Measurements from ENCODE around the gene MRFAP1L1.
A peak's percentile ranks its signal among the peaks of the same experiment; 100 is the strongest.

MRFAP1L1 gene

DNA sequence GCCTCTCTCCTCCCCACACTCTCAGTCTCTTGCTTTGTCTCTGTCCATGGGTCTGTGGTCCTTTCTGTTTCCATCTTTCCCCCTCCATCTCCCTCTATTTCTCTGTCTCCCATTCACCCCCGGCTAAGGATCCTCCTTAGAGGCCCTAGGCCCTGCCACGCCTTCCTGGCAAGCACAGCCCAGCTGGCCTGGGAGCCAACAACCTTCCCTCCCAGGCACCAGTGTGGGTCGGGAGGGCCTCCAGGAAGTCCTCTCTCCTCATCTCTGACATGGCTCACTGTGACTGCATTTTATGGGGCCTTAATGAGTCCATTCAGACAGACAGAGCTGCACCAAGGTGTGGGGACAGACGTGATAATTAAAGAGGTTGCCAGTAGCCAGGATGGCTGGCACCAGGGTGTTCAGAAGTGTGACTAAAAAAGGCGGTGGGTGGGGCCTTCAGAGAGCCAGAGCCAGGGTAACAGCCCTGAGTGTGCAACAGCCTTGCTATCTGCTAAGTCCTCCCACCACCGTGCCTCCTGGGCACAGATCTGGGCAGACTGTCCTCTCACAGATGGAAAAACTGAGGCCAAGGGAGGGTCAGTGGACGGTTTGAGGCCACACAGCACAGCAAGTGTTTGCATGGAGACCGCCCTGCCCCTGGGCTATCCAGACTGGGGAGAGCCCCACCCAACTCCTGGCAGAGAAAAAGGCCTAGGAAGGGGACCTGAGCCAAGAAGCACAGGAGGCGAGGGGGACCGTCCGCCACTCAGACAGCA, 37.8 kb upstream of the MRFAP1L1 start:
- H3K4me2 ChIP-seq (ENCODE audit: low read depth, low read length) = no peak overlapping the region
- DNase-seq = no peak
- no peak overlapping the region for H2AFZ ChIP-seq (ENCODE audit: low read length)
- H3K4me3 ChIP-seq (ENCODE audit: low read length) = no peak overlapping the region
- peaks cover 4% of the 10 kb centered on the region; the same call in 1 of the 2 replicates for H3K4me1 ChIP-seq (ENCODE audit: low read length)
- no peaks in the 10 kb centered on the region for H3K9me3 ChIP-seq (replicated peaks; ENCODE audit: insufficient read depth, low read length)
- H4K20me1 ChIP-seq (ENCODE audit: insufficient read depth, low read length) = no peaks in the 10 kb centered on the region
- no peaks in the 10 kb centered on the region for H3F3A ChIP-seq (ENCODE audit: insufficient read depth, low read length)
- H3K9me2 ChIP-seq (replicated peaks; ENCODE audit: insufficient read depth, low read length) = no peaks in the 10 kb centered on the region
- H3K79me2 ChIP-seq (ENCODE audit: low read length) = no peaks in the 10 kb centered on the region
- no peak overlapping the region for H3K9ac ChIP-seq (ENCODE audit: low read length)
- H3K27ac ChIP-seq (ENCODE audit: low read length) = no peak overlapping the region
- no peaks in the 10 kb centered on the region for H3K27me3 ChIP-seq (replicated peaks; ENCODE audit: insufficient read depth, low read length)
- TF ChIP-seq CTCF (IDR thresholded peaks at IDR 0.05; ENCODE audit: low read length) (no peak), EZH2phosphoT487 (IDR thresholded peaks at IDR 0.05; ENCODE audit: low read length) (no peak), EZH2 (optimal IDR thresholded peaks at IDR 0.05; ENCODE audit: low read depth, low read length) (no peak)
- H3K36me3 ChIP-seq (replicated peaks; ENCODE audit: insufficient read depth, low read length) = no peaks in the 10 kb centered on the region

DNA sequence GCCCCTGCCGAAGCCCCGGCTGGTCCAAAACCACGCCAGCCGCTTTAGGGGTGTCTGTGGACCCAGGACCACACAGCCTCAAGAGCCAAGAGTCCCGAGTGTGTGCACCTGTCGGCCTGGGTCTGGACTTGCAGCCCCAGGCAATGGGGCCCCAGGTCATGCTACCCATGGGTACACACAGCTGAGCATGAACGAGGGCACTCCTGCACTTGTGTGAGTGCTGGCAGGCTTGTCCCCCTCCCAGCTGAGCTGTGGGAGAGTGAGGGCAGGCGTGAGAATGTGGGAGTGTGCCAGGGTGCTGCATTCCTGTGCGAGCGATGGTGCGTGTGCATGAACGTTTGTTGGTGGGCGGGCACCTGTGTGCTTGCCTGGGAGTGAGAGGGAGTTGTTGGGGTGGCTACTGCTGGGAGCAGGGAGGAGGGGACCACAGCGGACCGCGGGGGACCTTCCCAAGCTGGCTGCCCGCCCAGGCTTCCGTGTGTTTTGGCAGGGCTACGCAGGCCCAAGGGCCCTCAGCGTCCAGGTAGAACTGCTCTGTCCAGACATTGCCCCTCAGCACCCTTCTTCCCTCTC, 37.1 kb upstream of the MRFAP1L1 start:
- no peak overlapping the region for H3K4me2 ChIP-seq (ENCODE audit: low read depth, low read length)
- no peak for TF ChIP-seq EZH2 (optimal IDR thresholded peaks at IDR 0.05; ENCODE audit: low read depth, low read length)
- no peak for TF ChIP-seq CTCF (IDR thresholded peaks at IDR 0.05; ENCODE audit: low read length)
- TF ChIP-seq EZH2phosphoT487 (IDR thresholded peaks at IDR 0.05; ENCODE audit: low read length) = no peak
- no peaks in the 10 kb centered on the region for H3K27me3 ChIP-seq (replicated peaks; ENCODE audit: insufficient read depth, low read length)
- H3K27ac ChIP-seq (ENCODE audit: low read length) = no peak overlapping the region
- no peak overlapping the region for H3K4me3 ChIP-seq (ENCODE audit: low read length)
- H3K79me2 ChIP-seq (ENCODE audit: low read length) = no peaks in the 10 kb centered on the region
- no peaks in the 10 kb centered on the region for H3K9me3 ChIP-seq (replicated peaks; ENCODE audit: insufficient read depth, low read length)
- no peak overlapping the region for H3K9ac ChIP-seq (ENCODE audit: low read length)
- H2AFZ ChIP-seq (ENCODE audit: low read length) = no peak overlapping the region
- H3F3A ChIP-seq (ENCODE audit: insufficient read depth, low read length) = no peaks in the 10 kb centered on the region
- no peaks in the 10 kb centered on the region for H3K9me2 ChIP-seq (replicated peaks; ENCODE audit: insufficient read depth, low read length)
- no peaks in the 10 kb centered on the region for H3K36me3 ChIP-seq (replicated peaks; ENCODE audit: insufficient read depth, low read length)
- no peak for DNase-seq
- no peaks in the 10 kb centered on the region for H4K20me1 ChIP-seq (ENCODE audit: insufficient read depth, low read length)
- H3K4me1 ChIP-seq (ENCODE audit: low read length) = peaks cover 4% of the 10 kb centered on the region; the same call in 1 of the 2 replicates

GRCh38 chr4:6742989-6743388, 33.3 kb upstream of the MRFAP1L1 start:
- H3K9ac ChIP-seq (ENCODE audit: low read length) = no peak overlapping the region
- H3K4me1 ChIP-seq (ENCODE audit: low read length) = peaks cover 4% of the 10 kb centered on the region; the same call in 1 of the 2 replicates

More at GRCh38 chr4:6742989-6743388, 33.3 kb upstream of the MRFAP1L1 start:
- Histone ChIP-seq H2AFZ (ENCODE audit: low read length) (no peak overlapping the region), H3K4me2 (ENCODE audit: low read depth, low read length) (peak overlapping the region; percentile 17; the same call in 1 of the 2 replicates), H3K4me3 (ENCODE audit: low read length) (no peak overlapping the region), H3K27me3 (replicated peaks; ENCODE audit: insufficient read depth, low read length) (no peaks in the 10 kb centered on the region), H3K36me3 (replicated peaks; ENCODE audit: insufficient read depth, low read length) (no peaks in the 10 kb centered on the region), H3K9me2 (replicated peaks; ENCODE audit: insufficient read depth, low read length) (no peaks in the 10 kb centered on the region), H3K9me3 (replicated peaks; ENCODE audit: insufficient read depth, low read length) (no peaks in the 10 kb centered on the region), H3K27ac (ENCODE audit: low read length) (no peak overlapping the region), H4K20me1 (ENCODE audit: insufficient read depth, low read length) (no peaks in the 10 kb centered on the region), H3F3A (ENCODE audit: insufficient read depth, low read length) (no peaks in the 10 kb centered on the region), H3K79me2 (ENCODE audit: low read length) (no peaks in the 10 kb centered on the region)
- TF ChIP-seq EZH2 (optimal IDR thresholded peaks at IDR 0.05; ENCODE audit: low read depth, low read length) (no peak), EZH2phosphoT487 (IDR thresholded peaks at IDR 0.05; ENCODE audit: low read length) (no peak), CTCF (IDR thresholded peaks at IDR 0.05; ENCODE audit: low read length) (no peak)
- no peak for DNase-seq
